OCI-LY1 (cell line): Measurements from ENCODE around the gene C1orf35.

ENCODE experiments used
- H2AFZ ChIP-seq: fragments of 200-600 bp; sonication (generic), shearing (Covaris generic); 2 replicates; pipeline ENCODE4 v1.6.0; 2014; ENCODE audit warnings: antibody characterized with exemption, mild to moderate bottlenecking, low read length
- H3F3A ChIP-seq: fragments of 200-600 bp; sonication (generic), shearing (Covaris generic); 2 replicates; pipeline ENCODE4 v1.6.0; 2014; ENCODE audit warnings: mild to moderate bottlenecking, antibody characterized with exemption, low read length, moderate library complexity; ENCODE audit not compliant: insufficient read depth
- H3K27ac ChIP-seq: fragments of 200-600 bp; sonication (generic); 2 replicates; pipeline ENCODE4 v1.5.1; 2014; ENCODE audit warnings: low read length, mixed run types, mild to moderate bottlenecking, low read depth; ENCODE audit not compliant: poor library complexity, severe bottlenecking
- H3K27me3 ChIP-seq: fragments of 200-600 bp; sonication (generic); 2 replicates; pipeline ENCODE4 v1.6.0; 2014; ENCODE audit warnings: antibody characterized with exemption, mild to moderate bottlenecking, low read length, moderate library complexity; ENCODE audit not compliant: insufficient read depth
- H3K36me3 ChIP-seq: fragments of 200-600 bp; sonication (generic); 2 replicates; pipeline ENCODE4 v1.6.1; 2014; ENCODE audit warnings: mild to moderate bottlenecking, antibody characterized with exemption, low read length, moderate library complexity, mixed read lengths; ENCODE audit not compliant: insufficient read depth
- H3K4me1 ChIP-seq: fragments of 200-600 bp; sonication (generic); 2 replicates; pipeline ENCODE4 v1.5.1; 2014; ENCODE audit warnings: mild to moderate bottlenecking, low read length, moderate library complexity; ENCODE audit not compliant: insufficient read depth, severe bottlenecking
- H3K4me2 ChIP-seq: fragments of 200-600 bp; sonication (generic), shearing (Covaris generic); 2 replicates; pipeline ENCODE4 v1.6.1; 2014; ENCODE audit warnings: low read length
- H3K4me3 ChIP-seq: fragments of 200-600 bp; sonication (generic); 2 replicates; pipeline ENCODE4 v1.5.1; 2014; ENCODE audit warnings: low read length, low read depth, mild to moderate bottlenecking, mixed read lengths; ENCODE audit not compliant: poor library complexity, severe bottlenecking
- H3K79me2 ChIP-seq: fragments of 200-600 bp; shearing (Covaris generic); 2 replicates; pipeline ENCODE4 v1.6.1; 2016; ENCODE audit warnings: mixed run types, low read length, mixed read lengths; ENCODE audit not compliant: insufficient read depth
- H3K9ac ChIP-seq: fragments of 200-600 bp; sonication (generic), shearing (Covaris generic); 2 replicates; pipeline ENCODE4 v1.6.1; 2014; ENCODE audit warnings: mild to moderate bottlenecking, low read length, mixed read lengths
- H3K9me2 ChIP-seq: fragments of 200-600 bp; sonication (generic), shearing (Covaris generic); 2 replicates; pipeline ENCODE4 v1.6.1; 2014; ENCODE audit warnings: low read depth, mild to moderate bottlenecking, low read length, mixed read lengths
- H3K9me3 ChIP-seq: fragments of 200-600 bp; shearing (Covaris generic); 2 replicates; pipeline ENCODE4 v1.6.1; 2014; ENCODE audit warnings: low read length, mixed read lengths
- H4K20me1 ChIP-seq: fragments of 200-600 bp; sonication (generic), shearing (Covaris generic); 2 replicates; pipeline ENCODE4 v1.6.0; 2016; ENCODE audit warnings: mild to moderate bottlenecking, low read length; ENCODE audit not compliant: insufficient read depth
- EZH2 ChIP-seq: fragments of 200-600 bp; sonication (generic), shearing (Covaris generic); IDR thresholded peaks from 2 replicates; pipeline ENCODE4 v1.8.0; 2017; ENCODE audit warnings: borderline replicate concordance, mixed run types, mild to moderate bottlenecking, antibody characterized with exemption, low read length, moderate library complexity, mixed read lengths
- TF ChIP-seq, protein P1 (sequence below): fragments of 200-600 bp; sonication (generic), shearing (Covaris generic); IDR thresholded peaks from 2 replicates; pipeline ENCODE4 v1.5.1; 2017; ENCODE audit warnings: mild to moderate bottlenecking, antibody characterized with exemption, low read length, moderate library complexity, mixed read lengths

Gene C1orf35

GRCh38 chr1:228076796-228077430 is 26.2 kb downstream of the C1orf35 start:
- H3K27me3 ChIP-seq, result peaks cover 4% of the 10 kb centered on the region; the same call in 1 of the 2 replicates

GRCh38 chr1:228075801-228076271 is 27.3 kb downstream of the C1orf35 start:
- TF ChIP-seq, protein P1, sequence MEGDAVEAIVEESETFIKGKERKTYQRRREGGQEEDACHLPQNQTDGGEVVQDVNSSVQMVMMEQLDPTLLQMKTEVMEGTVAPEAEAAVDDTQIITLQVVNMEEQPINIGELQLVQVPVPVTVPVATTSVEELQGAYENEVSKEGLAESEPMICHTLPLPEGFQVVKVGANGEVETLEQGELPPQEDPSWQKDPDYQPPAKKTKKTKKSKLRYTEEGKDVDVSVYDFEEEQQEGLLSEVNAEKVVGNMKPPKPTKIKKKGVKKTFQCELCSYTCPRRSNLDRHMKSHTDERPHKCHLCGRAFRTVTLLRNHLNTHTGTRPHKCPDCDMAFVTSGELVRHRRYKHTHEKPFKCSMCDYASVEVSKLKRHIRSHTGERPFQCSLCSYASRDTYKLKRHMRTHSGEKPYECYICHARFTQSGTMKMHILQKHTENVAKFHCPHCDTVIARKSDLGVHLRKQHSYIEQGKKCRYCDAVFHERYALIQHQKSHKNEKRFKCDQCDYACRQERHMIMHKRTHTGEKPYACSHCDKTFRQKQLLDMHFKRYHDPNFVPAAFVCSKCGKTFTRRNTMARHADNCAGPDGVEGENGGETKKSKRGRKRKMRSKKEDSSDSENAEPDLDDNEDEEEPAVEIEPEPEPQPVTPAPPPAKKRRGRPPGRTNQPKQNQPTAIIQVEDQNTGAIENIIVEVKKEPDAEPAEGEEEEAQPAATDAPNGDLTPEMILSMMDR, result no peak
- no peak for TF ChIP-seq EZH2
- H3K36me3 ChIP-seq, result no peaks in the 10 kb centered on the region; the same call in none of the 2 replicates
- H3K9ac ChIP-seq, result no peak overlapping the region
- H4K20me1 ChIP-seq, result no peaks in the 10 kb centered on the region
- no peak overlapping the region for H2AFZ ChIP-seq
- H3K27ac ChIP-seq, result no peak overlapping the region
- no peaks in the 10 kb centered on the region for H3F3A ChIP-seq
- peaks cover 4% of the 10 kb centered on the region; the same call in 1 of the 2 replicates for H3K27me3 ChIP-seq
- no peaks in the 10 kb centered on the region for H3K79me2 ChIP-seq
- no peak overlapping the region for H3K4me2 ChIP-seq
- peaks cover 4% of the 10 kb centered on the region for H3K4me1 ChIP-seq
- no peaks in the 10 kb centered on the region for H3K9me3 ChIP-seq
- H3K9me2 ChIP-seq, result no peaks in the 10 kb centered on the region
- H3K4me3 ChIP-seq, result no peak overlapping the region

More at GRCh38 chr1:228076796-228077430, 26.2 kb downstream of the C1orf35 start:
- Histone ChIP-seq H3K9me2 (no peaks in the 10 kb centered on the region), H3K9me3 (no peaks in the 10 kb centered on the region), H3K4me2 (no peak overlapping the region), H3K36me3 (no peaks in the 10 kb centered on the region; the same call in none of the 2 replicates), H3K27ac (no peak overlapping the region), H3F3A (no peaks in the 10 kb centered on the region), H3K4me3 (no peak overlapping the region), H4K20me1 (no peaks in the 10 kb centered on the region), H2AFZ (no peak overlapping the region), H3K4me1 (peaks cover 13% of the 10 kb centered on the region), H3K9ac (no peak overlapping the region), H3K79me2 (no peaks in the 10 kb centered on the region)
- TF ChIP-seq EZH2, result no peak
- TF ChIP-seq, protein P1, result no peak

DNA sequence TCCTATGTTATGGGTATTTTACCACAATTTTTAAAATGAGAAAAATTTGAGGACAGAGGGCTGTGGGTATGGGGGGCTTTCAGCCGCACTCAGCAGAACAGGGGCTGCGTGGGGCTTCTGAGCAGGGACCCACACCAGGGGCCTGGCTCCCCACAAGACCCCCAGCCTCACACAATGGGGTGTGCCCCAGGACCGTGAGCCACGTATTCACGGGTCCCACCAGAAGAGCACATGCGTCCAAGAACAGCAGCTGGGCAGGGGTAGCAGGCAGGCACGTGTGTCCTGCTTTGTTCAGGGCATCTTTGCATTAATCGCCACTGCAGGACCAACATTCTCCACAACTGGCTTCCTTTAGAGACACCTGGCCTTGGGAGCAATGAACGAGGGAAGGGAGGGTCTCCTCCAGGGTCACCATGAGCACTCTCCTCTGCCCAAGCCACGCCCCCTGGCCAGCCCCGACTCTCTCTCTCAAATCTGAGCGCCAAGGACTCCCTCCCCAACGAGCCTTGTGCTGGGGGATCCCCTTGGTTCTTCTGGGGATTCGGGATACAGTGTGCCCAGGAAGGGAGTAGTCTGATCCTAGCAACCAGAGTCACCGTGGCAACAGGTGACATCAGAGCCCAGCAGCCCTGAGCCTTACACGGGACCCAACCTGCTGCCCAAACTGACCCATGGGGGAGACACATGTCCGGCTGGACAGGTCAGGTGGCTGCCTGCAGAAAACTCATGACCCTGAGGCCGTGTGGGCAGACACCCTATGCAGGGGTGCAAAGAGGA is 28.0 kb downstream of the C1orf35 start:
- Histone ChIP-seq H3K79me2 (no peaks in the 10 kb centered on the region), H3K36me3 (no peaks in the 10 kb centered on the region; the same call in none of the 2 replicates), H4K20me1 (no peaks in the 10 kb centered on the region), H3K27me3 (peaks cover 4% of the 10 kb centered on the region; the same call in 1 of the 2 replicates), H3K27ac (no peak overlapping the region), H3K9me3 (no peaks in the 10 kb centered on the region), H3K4me3 (no peak overlapping the region), H3K9ac (no peak overlapping the region), H2AFZ (no peak overlapping the region), H3K9me2 (no peaks in the 10 kb centered on the region), H3F3A (no peaks in the 10 kb centered on the region), H3K4me2 (no peak overlapping the region), H3K4me1 (peaks cover under 1% of the 10 kb centered on the region)
- no peak for TF ChIP-seq EZH2
- TF ChIP-seq, protein P1, result no peak
